H1 (cell line): ENCODE data around the gene TBC1D4. TPM values are rescaled to one million over a fixed set of nuclear protein-coding genes. Genes with fewer than 3 reads are reported as not detected.
A peak's percentile ranks its signal among the peaks of the same experiment; 100 is the strongest.

Experiments used
- CTCF ChIA-PET: fragments of 300-600 bp; sonication (Branson Sonifier 250); formaldehyde crosslinking; loops from one replicate; lab custom pipeline; 2021; ENCODE audit not compliant: partially characterized antibody; lab: Charles Lee
- POLR2A ChIA-PET: fragments of 300-600 bp; sonication (Branson Sonifier 250); formaldehyde crosslinking; loops from one replicate; lab custom pipeline; 2021; ENCODE audit warnings: inconsistent platforms; ENCODE audit not compliant: partially characterized antibody; lab: Charles Lee
- DNase-seq, 2 experiments: peaks; one replicate each; pipeline versions ENCODE4 v3.0.0 to v3.0.0-alpha.2; 2010 to 2022; ENCODE audit warnings: low spot score in 2 of 2, low read depth in 1 of 2, mixed read lengths in 1 of 2
- FAIRE-seq: peaks from 2 replicates; lab custom pipeline; 2011; peaks lifted over from hg19 to GRCh38; lab: Jason Lieb, UNC
- H2AFZ ChIP-seq: 2 replicates; pipeline ENCODE4 v1.8.1; 2012; ENCODE audit warnings: low read length, inconsistent platforms
- H2AK5ac ChIP-seq: 2 replicates; pipeline ENCODE4 v1.6.1; 2013; ENCODE audit warnings: low read depth, low read length
- H2BK120ac ChIP-seq: replicated peaks from 2 replicates; pipeline ENCODE3; 2013; ENCODE audit warnings: low read depth, low read length, inconsistent platforms
- H2BK12ac ChIP-seq: 2 replicates; pipeline ENCODE4 v1.6.1; 2013; ENCODE audit warnings: low read depth, low read length
- H2BK15ac ChIP-seq: 2 replicates; pipeline ENCODE4 v1.6.1; 2013; ENCODE audit warnings: low read length
- H2BK20ac ChIP-seq: 2 replicates; pipeline ENCODE4 v1.6.1; 2013; ENCODE audit warnings: low read length
- H2BK5ac ChIP-seq: 2 replicates; pipeline ENCODE4 v1.6.1; 2013; ENCODE audit warnings: low read depth, low read length
- H3K14ac ChIP-seq: 2 replicates; pipeline ENCODE4 v1.6.1; 2013; ENCODE audit warnings: inconsistent platforms; ENCODE audit not compliant: insufficient read length
- H3K18ac ChIP-seq: 2 replicates; pipeline ENCODE4 v1.6.1; 2013; ENCODE audit warnings: low read length; ENCODE audit errors: extremely low read depth
- H3K23ac ChIP-seq: 2 replicates; pipeline ENCODE4 v1.6.1; 2013; ENCODE audit warnings: inconsistent platforms; ENCODE audit not compliant: insufficient read length
- H3K23me2 ChIP-seq: 2 replicates; pipeline ENCODE4 v1.6.1; 2013; ENCODE audit warnings: low read depth, low read length
- H3K27ac ChIP-seq: 2 replicates; pipeline ENCODE4 v1.6.1; 2011; ENCODE audit warnings: low read depth, low read length, inconsistent platforms
- H3K27me3 ChIP-seq, 4 experiments: replicated peaks in 1 of 4; 1 replicate in 1 of 4; 2 replicates in 3 of 4; pipeline versions ENCODE4 v1.6.1 to v1.8.1; 2011 to 2013; ENCODE audit warnings: low read length in 3 of 4, mild to moderate bottlenecking in 3 of 4, inconsistent platforms in 2 of 4, mixed read lengths in 2 of 4, moderate library complexity in 1 of 4; ENCODE audit not compliant: control insufficient read depth in 3 of 4, insufficient read depth in 3 of 4; ENCODE audit errors: extremely low read depth in 1 of 4
- H3K36me3 ChIP-seq, 4 experiments: 2 replicates each; pipeline versions ENCODE4 v1.6.1 to v1.8.1; 2011 to 2013; ENCODE audit warnings: mild to moderate bottlenecking in 4 of 4, low read length in 3 of 4, moderate library complexity in 2 of 4, control low read depth in 1 of 4, inconsistent platforms in 1 of 4; ENCODE audit not compliant: insufficient read depth in 4 of 4, control insufficient read depth in 2 of 4
- H3K4ac ChIP-seq: replicated peaks from 2 replicates; pipeline ENCODE3; 2013; ENCODE audit warnings: low read length, low read depth, mixed read lengths, inconsistent platforms; ENCODE audit not compliant: insufficient read length
- H3K4me1 ChIP-seq, 4 experiments: replicated peaks in 1 of 4; 1 replicate in 1 of 4; 2 replicates in 3 of 4; pipeline versions ENCODE4 v1.6.1 to v1.8.1; 2011 to 2013; ENCODE audit warnings: low read length in 3 of 4, inconsistent platforms in 2 of 4, mixed read lengths in 1 of 4; ENCODE audit not compliant: insufficient read depth in 4 of 4, control insufficient read depth in 3 of 4
- H3K4me2 ChIP-seq, 2 experiments: 2 replicates each; pipeline versions ENCODE4 v1.6.1 to v1.8.1; 2011 to 2013; ENCODE audit warnings: low read depth in 2 of 2, low read length in 2 of 2, control low read depth in 1 of 2, inconsistent platforms in 1 of 2, mild to moderate bottlenecking in 1 of 2; ENCODE audit not compliant: insufficient read depth in 1 of 2
- H3K4me3 ChIP-seq, 4 experiments: fragments of 200-600, 300-600 bp in 1 of 4; sonication (generic), shearing (Covaris generic), sonication (Bioruptor Twin) in 1 of 4; 2 replicates each; pipeline versions ENCODE4 v1.5.1 to v1.8.1; 2011 to 2016; ENCODE audit warnings: low read length in 4 of 4, low read depth in 3 of 4, control low read depth in 2 of 4, inconsistent platforms in 2 of 4, mild to moderate bottlenecking in 2 of 4, mixed read lengths in 1 of 4, moderate library complexity in 1 of 4; ENCODE audit not compliant: insufficient read depth in 2 of 4; ENCODE audit errors: extremely low read depth in 1 of 4
- H3K56ac ChIP-seq: replicated peaks from 2 replicates; pipeline ENCODE3; 2013; ENCODE audit warnings: low read depth, mild to moderate bottlenecking, mixed read lengths, low read length, inconsistent platforms; ENCODE audit not compliant: insufficient read length
- H3K79me1 ChIP-seq: 2 replicates; pipeline ENCODE4 v1.6.1; 2013; ENCODE audit warnings: low read depth, low read length, control low read depth
- H3K79me2 ChIP-seq, 2 experiments: 2 replicates each; pipeline versions ENCODE4 v1.6.1 to v1.8.1; 2012 to 2013; ENCODE audit warnings: low read length in 2 of 2, mild to moderate bottlenecking in 2 of 2, inconsistent platforms in 1 of 2; ENCODE audit not compliant: insufficient read depth in 2 of 2, control insufficient read depth in 1 of 2
- H3K9ac ChIP-seq, 4 experiments: replicated peaks in 1 of 4; 1 replicate in 1 of 4; 2 replicates in 3 of 4; pipeline versions ENCODE4 v1.6.1 to v1.8.1; 2011 to 2013; ENCODE audit warnings: low read depth in 3 of 4, low read length in 3 of 4, control low read depth in 2 of 4, mild to moderate bottlenecking in 2 of 4, moderate library complexity in 2 of 4, inconsistent platforms in 1 of 4; ENCODE audit errors: extremely low read depth in 1 of 4
- H3K9me3 ChIP-seq, 2 experiments: 2 replicates each; pipeline versions ENCODE4 v1.6.1 to v1.8.1; 2012 to 2013; ENCODE audit warnings: mild to moderate bottlenecking in 2 of 2, moderate library complexity in 2 of 2, control low read depth in 1 of 2, inconsistent platforms in 1 of 2, low read depth in 1 of 2, low read length in 1 of 2, mixed read lengths in 1 of 2; ENCODE audit not compliant: insufficient read depth in 2 of 2
- H4K20me1 ChIP-seq, 2 experiments: replicated peaks in 1 of 2; 2 replicates each; pipeline versions ENCODE3 to v1.8.1; 2011 to 2013; ENCODE audit warnings: inconsistent platforms in 2 of 2, low read length in 2 of 2, mild to moderate bottlenecking in 1 of 2; ENCODE audit not compliant: insufficient read depth in 2 of 2, control insufficient read depth in 1 of 2
- H4K5ac ChIP-seq: 2 replicates; pipeline ENCODE4 v1.6.1; 2013; ENCODE audit warnings: low read length, low read depth, mixed read lengths, inconsistent platforms; ENCODE audit not compliant: insufficient read length
- H4K8ac ChIP-seq: 2 replicates; pipeline ENCODE4 v1.8.0; 2013; ENCODE audit warnings: mild to moderate bottlenecking, moderate library complexity, low read length, inconsistent platforms; ENCODE audit not compliant: insufficient read depth; ENCODE audit errors: extremely low read depth
- H4K91ac ChIP-seq: replicated peaks from 2 replicates; pipeline ENCODE3; 2013; ENCODE audit warnings: low read length, mixed read lengths, inconsistent platforms; ENCODE audit not compliant: insufficient read length
- WGBS, 2 experiments: shearing (Covaris generic) in 1 of 2; methylation state at CpG; one replicate each; pipeline versions ENCODE4 v1.1.6 to v1.1.7; 2013 to 2015; ENCODE audit warnings: low lambda C conversion rate in 2 of 2, mixed read lengths in 2 of 2, inconsistent platforms in 1 of 2, low coverage in 1 of 2, missing lambda C conversion rate in 1 of 2; ENCODE audit not compliant: insufficient replicate concordance in 2 of 2, insufficient coverage in 1 of 2, insufficient read length in 1 of 2; ENCODE audit errors: extremely low coverage in 1 of 2, missing lambda C conversion rate in 1 of 2; 5-methylcytosine and 5-hydroxymethylcytosine counted together
- polyA plus RNA-seq, 7 experiments: library from polyadenylated mRNA; depleted of rRNA in 3 of 7; stranded (reverse) in 5 of 7; unstranded in 2 of 7; fragments of >200 nt in 5 of 7; fragments of 200-250 nt in 2 of 7; gene quantifications; 1 replicate in 5 of 7; 2 replicates in 1 of 7; 4 replicates in 1 of 7; pipeline versions ENCODE4 v1.2.1 to v1.2.3, GENCODE V29; 2011 to 2013; ENCODE audit warnings: missing spikeins in 2 of 7, mixed read lengths in 2 of 7
- total RNA-seq: library from RNA; stranded (reverse); fragmentation: NEBNext Ultra II Directional; extraction: Animal tissue kit (Norgen Biotek cat#: 25700); gene quantifications from 2 replicates; pipeline ENCODE4 v1.2.1, GENCODE V29; 2021

Gene TBC1D4
- total and polyA plus RNA-seq, 2 of the 8 experiments (the other 6 are each of a cell fraction or from before 2014, with no cell fraction given) = 16.7 to 39.0 TPM

GRCh38 chr13:75299246-75299645, 182.7 kb downstream of the TBC1D4 start:
- Histone ChIP-seq H3K9me3 (no peaks in the 10 kb centered on the region), H3K4me1 (no peaks in the 10 kb centered on the region), H3K27me3 (no peaks in the 10 kb centered on the region), H2BK12ac (no peak overlapping the region), H3K18ac (no peak overlapping the region), H2AFZ (no peak overlapping the region), H3K56ac (no peak overlapping the region), H3K14ac (no peak overlapping the region), H4K5ac (no peak overlapping the region), H3K27ac (no peak overlapping the region), H3K4ac (no peak overlapping the region), H4K20me1 (no peaks in the 10 kb centered on the region), H2BK120ac (no peak overlapping the region), H4K8ac (no peak overlapping the region), H2BK5ac (no peak overlapping the region), H3K79me1 (no peaks in the 10 kb centered on the region), H3K79me2 (no peaks in the 10 kb centered on the region), H2BK15ac (no peak overlapping the region), H3K9ac (peak overlapping the region in 1 of 4 experiments; percentile 19; a peak in 1 of 7 replicates), H4K91ac (no peak overlapping the region), H3K4me2 (no peak overlapping the region), H3K4me3 (no peak overlapping the region), H3K23ac (no peak overlapping the region), H3K36me3 (peaks cover 0 to 2% (median 0%) of the 10 kb centered on the region in 4 experiments; a peak in 2 of 8 replicates), H2BK20ac (no peak overlapping the region), H2AK5ac (no peak overlapping the region), H3K23me2 (no peaks in the 10 kb centered on the region)
- DNase-seq (no peak), FAIRE-seq (no peak)
- ChIA-PET POLR2A (no interaction called here), CTCF (interaction anchor here (0.9 kb wide), 1 partner anchor 35 kb away, joined by 3 read pairs; no protein-coding TSS in a partner anchor)
- 84% methylated on average over 5 of the region's 5 CpGs; no CpG with 5 or more reads in 1 of the 2 experiments for WGBS, 2 experiments
